WI38 (cell line): ENCODE measurements around the gene FER.
A peak's percentile ranks its signal among the peaks of the same experiment; 100 is the strongest.
"Not testable (repeated sequence)": the region's sequence is repeated elsewhere in the genome, so short reads cannot be mapped to it uniquely, and the experiment has no call there.

Experiments
- H3K4me3 ChIP-seq: 2 replicates; pipeline ENCODE4 v1.5.1; 2011; ENCODE audit warnings: low read depth, mild to moderate bottlenecking, control low read depth, low read length
- TF ChIP-seq, protein P1 (sequence below): IDR thresholded peaks from 2 replicates; pipeline ENCODE4 v1.5.1; 2012; ENCODE audit warnings: low read depth, mild to moderate bottlenecking, control low read depth, low read length

The FER gene

DNA sequence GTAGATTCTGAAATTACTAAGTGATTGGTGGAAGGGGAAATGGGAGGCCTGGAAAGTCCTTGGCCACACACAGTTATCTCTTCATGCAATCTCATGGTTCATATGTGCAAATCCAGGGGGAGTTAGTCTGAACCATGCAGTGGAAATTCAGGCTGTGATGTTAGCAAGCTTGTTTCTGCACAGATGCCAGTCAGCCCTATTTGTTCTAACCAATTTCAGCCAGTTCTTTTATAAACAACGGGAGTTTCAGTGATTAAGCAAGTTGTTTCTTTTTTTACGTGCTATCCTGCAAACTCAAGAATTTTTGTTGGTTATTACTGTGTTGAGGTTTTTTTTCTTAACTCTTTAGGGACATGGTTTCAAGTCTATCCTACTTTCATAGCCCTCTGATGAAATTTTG, 298.0 kb downstream of the FER start:
- no peak overlapping the region for H3K4me3 ChIP-seq
- TF ChIP-seq, protein P1, sequence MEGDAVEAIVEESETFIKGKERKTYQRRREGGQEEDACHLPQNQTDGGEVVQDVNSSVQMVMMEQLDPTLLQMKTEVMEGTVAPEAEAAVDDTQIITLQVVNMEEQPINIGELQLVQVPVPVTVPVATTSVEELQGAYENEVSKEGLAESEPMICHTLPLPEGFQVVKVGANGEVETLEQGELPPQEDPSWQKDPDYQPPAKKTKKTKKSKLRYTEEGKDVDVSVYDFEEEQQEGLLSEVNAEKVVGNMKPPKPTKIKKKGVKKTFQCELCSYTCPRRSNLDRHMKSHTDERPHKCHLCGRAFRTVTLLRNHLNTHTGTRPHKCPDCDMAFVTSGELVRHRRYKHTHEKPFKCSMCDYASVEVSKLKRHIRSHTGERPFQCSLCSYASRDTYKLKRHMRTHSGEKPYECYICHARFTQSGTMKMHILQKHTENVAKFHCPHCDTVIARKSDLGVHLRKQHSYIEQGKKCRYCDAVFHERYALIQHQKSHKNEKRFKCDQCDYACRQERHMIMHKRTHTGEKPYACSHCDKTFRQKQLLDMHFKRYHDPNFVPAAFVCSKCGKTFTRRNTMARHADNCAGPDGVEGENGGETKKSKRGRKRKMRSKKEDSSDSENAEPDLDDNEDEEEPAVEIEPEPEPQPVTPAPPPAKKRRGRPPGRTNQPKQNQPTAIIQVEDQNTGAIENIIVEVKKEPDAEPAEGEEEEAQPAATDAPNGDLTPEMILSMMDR = no peak

DNA sequence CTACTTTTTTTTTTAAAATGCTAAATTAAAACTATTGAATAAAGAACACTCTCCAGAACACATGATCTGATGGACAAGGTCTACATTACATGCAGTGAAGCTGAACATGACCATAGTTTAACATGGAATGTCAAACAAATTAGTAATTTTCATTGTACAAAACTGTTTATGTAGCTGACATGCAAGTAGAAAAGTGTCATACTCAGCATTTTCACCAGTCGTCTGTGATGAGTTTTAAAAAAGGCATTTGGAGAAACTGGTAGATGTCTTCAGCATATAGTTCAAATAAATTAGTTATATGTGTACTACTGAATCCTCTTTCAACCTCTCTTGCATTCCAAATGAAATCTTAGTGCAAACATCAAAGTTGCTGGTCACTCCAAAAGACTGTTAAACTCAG, 301.9 kb downstream of the FER start:
- no peak overlapping the region for H3K4me3 ChIP-seq
- TF ChIP-seq, protein P1 = no peak

DNA sequence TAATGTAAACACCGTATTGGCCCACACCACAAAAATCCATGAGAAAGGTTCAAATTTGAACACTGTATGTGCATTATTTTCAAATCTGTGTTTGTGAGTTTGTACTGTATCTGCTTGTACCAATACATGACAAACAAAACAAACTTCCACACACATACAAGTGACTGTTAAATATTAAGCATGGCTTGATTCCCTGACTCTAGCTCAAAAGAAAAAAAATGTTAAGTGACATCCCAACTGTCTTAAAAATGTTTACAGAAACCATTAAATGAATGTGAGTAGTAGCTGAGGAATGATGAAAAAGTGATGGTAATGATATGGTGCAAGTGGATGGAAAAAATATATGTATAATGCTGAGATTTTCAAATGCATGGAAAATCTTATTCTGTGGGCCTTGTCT, 302.6 kb downstream of the FER start:
- not testable (repeated sequence) for H3K4me3 ChIP-seq

DNA sequence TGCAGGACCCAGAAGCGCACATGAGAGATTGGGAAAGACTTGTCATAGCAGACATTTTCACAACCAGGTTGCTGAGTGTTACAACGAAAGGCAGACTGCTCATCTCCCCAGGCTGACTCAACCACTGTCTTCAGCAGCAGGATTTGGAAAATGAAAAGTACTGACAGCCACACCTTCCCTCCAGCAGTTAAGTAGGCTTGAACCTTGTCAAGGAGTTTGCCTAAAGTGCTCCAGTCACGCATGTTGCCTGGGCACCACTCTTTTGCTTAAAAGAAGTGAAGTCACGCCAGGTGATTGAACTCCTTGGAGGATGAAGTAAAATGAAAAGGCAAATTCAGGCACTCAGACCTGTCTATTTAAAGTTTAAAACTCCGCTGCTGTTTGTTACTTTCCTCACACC, 304.5 kb downstream of the FER start:
- not testable (repeated sequence) for H3K4me3 ChIP-seq

DNA sequence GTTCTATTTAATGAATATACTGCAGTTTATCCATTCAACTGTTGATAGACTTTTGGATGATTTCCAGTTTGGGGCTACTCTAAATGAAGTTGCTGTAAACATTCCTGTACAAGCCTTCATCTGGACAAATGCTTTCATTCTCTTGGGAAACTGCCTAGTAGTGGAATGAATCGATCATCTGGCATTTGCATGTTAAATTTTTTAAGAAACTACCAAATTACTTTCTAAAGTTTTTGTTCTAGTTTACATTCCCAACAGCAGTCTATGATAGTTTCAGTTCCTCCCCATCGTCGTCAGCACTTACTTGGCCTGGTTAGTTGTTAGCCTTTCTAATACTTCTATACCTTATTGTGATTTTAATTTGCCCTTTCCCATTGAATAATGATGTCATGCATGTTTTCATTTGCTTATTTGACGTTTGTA, 306.3 kb downstream of the FER start:
- TF ChIP-seq, protein P1 = no peak

DNA sequence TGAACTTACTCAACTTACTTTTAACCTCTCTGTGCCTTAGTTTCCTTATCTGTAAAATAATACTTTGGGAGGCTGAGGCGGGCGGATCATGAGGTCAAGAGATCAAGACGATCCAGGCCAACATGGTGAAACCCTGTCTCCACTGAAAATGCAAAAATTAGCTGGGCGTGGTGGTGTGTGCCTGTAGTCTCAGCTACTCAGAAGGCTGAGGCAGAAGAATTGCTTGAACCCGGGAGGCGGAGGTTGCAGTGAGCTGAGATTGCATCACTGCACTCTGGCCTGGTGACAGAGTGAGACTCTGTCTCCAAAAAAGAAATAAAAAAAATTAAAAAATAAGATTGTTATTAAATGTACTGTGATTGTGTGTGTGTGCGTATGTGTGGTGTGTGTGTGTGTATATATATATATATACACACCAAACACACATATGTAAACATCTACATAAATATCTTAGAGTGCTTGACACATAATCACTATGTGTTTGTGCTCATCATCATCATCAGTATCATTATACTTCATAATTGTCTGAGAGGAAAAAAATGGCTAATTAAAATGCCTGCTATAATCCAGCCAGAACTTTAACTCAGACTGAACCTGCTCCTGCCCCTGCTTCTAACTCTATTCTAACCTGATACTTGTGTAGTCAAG, 312.8 kb downstream of the FER start:
- TF ChIP-seq, protein P1 = no peak
- H3K4me3 ChIP-seq = no peak overlapping the region

More for the DNA sequence above, 306.3 kb downstream of the FER start:
- peak overlapping the region; percentile 24; the same call in 1 of the 2 replicates for H3K4me3 ChIP-seq

DNA sequence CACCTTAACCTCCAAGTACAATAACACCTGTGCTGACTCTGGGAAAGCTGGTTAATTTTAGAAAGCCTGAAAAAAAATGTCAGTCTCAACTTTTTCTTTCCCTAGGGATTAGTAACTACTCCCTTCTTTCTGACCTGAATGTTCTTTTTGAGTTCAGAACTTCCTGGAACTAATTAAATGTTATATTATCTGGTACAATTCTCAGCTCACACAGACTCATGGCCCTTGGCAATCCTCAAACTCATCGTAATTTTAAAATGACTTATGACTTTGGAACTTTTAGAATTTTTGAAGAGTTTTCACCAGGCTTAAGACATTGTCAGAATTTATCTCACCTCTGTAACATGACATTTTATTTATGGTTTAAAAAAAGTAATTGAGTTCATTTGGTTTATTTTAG, 315.0 kb downstream of the FER start:
- TF ChIP-seq, protein P1 = no peak
- H3K4me3 ChIP-seq = no peak overlapping the region

DNA sequence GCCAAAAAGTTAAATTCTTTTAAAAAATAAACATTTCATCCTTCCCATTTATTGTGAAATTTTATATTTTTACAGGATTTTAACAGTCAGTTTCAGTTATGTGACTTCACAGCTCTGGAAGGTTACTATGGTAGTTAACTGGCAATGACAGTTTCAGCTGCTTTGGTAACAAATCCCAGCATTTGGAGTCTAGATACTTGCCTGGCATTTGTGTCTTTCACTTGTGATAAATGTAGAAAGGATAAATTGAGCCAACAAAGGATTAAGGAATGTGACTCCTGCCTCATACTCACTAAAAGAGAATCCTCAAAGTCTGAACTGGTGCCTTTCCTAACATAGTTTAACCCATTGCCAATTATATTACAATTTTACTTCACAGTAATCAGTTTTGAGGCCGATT, 315.5 kb downstream of the FER start:
- H3K4me3 ChIP-seq = no peak overlapping the region
- TF ChIP-seq, protein P1 = no peak
